NCI-H2171 treated with DMSO at 0.1 percent for 48 hours (cell line): ENCODE results near the gene ASB8.

Experiments
- DNase-seq: peaks from one replicate; lab custom pipeline; 2025; lab: John Stamatoyannopoulos, UW

Gene ASB8

GRCh38 chr12:48157018-48157888 lies at the start of gene ASB8:
Gene ASB8 (minus strand): TSS chr12:48157515. CDS start chr12:48153496, 4,019 bp downstream.
- DNase-seq, result peak; percentile 99

DNA sequence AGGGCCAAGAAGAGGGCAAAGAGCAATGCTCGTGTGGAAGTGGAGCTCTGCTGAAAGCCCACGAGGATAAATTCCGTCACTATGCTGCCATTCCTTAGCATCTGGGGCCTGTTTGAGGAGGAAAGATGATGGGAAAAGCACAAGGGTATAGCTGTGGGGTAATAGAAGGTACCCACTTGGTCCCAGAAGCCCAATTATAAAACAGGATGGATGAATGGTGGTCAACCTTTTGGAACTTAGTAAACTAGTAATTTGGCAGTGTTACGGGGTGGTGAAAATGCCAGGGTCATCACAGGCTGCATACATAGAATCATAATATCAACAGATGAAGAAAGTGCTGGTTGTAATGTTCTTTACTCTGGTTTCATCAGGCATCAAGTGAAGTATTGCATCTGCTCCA lies 45.9 kb upstream of the ASB8 start, which contains the start of gene OR10AD1:
TSS of gene OR10AD1 (minus strand) at position 101 of the 400 bp plus-strand sequence. CDS start at position 101, 0 bp downstream.
- no peak for DNase-seq

DNA sequence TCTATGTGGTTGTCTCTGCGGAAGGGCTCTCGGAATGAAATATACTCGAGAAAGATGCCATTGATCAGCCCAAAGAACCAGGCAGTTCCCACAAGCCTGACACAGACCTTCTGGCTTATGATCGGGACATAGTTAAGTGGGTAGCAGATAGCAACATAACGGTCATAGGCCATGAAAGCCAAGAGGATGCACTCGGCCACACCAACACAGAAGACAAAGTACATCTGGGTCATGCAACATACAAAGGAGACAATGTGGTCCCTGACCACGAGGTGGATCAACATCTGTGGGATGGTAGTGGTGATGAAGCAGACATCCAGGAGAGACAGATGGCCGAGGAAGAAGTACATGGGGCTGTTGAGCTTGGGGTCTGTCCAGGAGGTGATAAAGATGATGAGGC lies 45.5 kb upstream of the ASB8 start:
- DNase-seq, result no peak

DNA sequence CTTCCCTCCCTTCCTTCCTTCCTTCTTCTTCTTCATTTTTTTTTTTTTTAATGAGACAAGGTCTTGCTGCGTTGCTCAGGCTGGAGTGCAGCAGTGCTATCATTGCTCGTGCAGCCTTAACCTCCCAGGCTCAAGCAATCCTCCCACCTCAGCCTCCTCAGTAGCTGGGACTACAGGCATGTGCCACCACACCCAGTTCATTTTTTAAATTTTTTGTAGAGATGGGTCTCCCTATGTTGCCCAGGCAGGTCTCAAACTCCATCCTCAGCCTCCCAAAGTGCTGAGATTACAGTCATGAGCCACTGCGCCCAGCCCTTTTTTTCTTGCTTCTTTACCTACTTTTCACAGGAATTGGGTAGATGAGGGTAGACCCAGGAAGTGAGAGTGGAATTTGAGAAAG lies 44.2 kb upstream of the ASB8 start:
- DNase-seq, result no peak

GRCh38 chr12:48201091-48201490 lies 43.8 kb upstream of the ASB8 start:
- no peak for DNase-seq

GRCh38 chr12:48199774-48200221 lies 42.5 kb upstream of the ASB8 start:
- no peak for DNase-seq

DNA sequence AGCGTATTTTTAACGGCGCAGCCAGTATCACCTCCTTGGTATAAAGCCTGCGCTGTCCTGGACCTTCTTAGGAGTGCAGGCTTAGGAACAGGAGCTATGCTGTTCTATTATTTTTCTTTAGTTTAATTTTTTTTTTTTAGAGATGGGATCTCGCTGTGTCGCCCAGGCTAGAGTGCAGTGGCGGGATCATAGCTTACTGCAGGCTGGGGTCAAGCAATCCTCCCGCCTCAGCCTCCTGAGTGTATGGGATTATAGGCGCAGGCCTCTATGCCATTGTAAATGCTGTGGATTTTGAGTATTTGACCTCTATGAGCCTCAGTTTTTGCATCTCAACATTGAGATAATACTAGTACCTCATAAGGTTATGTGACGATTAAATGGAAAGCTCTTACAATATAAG lies 41.7 kb upstream of the ASB8 start:
- DNase-seq, result no peak

DNA sequence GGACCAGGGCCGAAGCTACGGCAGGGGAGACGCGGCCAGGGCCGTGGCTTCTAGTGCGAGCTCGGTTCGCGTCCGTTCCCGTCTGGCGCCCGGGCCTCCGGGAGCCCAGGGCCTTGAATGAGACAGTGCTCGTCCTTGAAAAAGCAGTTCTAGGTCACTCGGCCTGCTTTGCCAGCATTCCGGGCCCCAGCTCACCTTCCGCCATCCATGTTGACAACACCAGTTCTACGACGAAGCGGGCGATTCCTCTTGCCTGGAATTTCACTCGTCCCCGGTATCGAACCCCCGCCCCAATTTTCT lies 41.3 kb upstream of the ASB8 start:
- no peak for DNase-seq

DNA sequence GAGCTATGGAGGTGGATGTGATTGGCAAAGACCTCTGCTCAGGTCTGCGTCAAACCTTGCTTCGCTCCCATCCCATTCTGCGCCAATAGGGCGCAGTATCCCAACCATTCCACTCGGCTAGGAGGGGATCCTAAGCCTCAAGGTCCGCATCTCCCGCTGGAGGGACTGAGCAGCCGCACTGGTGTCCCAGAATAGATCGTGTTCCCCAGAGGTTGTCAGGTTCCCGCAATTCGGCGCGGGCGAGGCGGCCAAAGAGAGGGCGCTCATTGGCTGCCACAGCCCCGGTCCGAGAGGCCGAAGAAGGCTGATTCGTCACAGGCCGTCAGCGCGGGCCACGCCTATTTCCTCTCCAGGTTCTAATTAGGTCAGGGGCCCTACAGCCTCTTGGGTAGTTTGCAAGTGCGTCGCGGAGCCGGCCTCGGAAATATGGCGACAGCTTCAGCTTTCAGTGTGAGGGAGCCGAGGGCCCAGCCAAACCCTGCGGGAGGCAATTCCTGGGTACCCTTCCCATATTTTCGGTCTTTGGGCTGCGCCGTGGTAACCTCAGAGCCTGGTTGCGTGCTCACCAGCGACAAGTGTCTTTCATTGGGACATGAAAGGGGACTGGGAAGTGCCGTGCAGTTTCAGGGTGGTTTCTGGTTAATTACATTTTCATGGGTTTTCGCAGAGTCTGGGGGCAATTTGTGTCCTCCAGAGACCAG lies 40.8 kb upstream of the ASB8 start:
- DNase-seq, result no peak

- DNase-seq, result no peak
Measured at GRCh38 chr12:48197549-48197970, 40.2 kb upstream of the ASB8 start.

- DNase-seq, result no peak
Measured at GRCh38 chr12:48194799-48195201, 37.5 kb upstream of the ASB8 start.

GRCh38 chr12:48193623-48194022 lies 36.3 kb upstream of the ASB8 start:
- DNase-seq, result no peak

GRCh38 chr12:48192861-48193260 lies 35.5 kb upstream of the ASB8 start:
- DNase-seq, result no peak

GRCh38 chr12:48191096-48191495 lies 33.8 kb upstream of the ASB8 start:
- DNase-seq, result no peak

DNA sequence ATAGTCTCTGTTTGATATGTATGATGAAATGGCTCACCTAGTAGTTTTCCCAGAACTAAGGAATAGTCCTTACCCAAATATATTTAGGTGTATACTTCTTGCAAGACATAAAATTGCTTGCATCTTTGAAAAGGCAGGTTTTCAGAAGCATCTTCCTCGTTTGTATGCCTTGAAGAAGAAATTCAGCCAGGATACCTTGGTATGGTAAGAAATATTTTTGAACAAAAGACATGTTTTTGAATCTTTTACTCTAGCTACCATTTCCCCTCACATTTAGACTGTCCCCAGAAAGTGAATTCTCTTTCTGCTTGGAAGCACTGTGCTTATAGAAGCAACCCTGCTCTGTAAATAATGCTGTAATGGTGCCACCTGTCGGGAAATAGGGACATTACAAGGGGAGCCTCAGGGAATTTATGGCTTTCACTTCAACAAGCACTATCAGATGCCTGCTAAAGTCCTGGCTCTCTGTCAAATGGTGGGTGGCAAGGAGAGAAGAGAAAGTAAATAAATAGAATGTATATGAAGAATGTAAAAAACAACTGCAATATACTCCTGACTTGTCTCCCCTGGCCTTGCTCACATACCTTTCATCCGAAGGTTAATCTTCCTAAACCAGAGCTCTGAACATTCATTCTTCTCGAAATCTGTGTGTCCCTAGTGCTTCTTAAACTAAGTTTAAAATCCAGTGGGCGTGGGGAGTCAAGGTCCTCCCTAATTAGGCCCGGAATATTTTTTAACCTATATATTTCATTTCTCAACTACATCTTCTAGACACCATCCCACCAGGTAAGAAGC lies 32.2 kb upstream of the ASB8 start:
- peak; percentile 64 for DNase-seq

DNA sequence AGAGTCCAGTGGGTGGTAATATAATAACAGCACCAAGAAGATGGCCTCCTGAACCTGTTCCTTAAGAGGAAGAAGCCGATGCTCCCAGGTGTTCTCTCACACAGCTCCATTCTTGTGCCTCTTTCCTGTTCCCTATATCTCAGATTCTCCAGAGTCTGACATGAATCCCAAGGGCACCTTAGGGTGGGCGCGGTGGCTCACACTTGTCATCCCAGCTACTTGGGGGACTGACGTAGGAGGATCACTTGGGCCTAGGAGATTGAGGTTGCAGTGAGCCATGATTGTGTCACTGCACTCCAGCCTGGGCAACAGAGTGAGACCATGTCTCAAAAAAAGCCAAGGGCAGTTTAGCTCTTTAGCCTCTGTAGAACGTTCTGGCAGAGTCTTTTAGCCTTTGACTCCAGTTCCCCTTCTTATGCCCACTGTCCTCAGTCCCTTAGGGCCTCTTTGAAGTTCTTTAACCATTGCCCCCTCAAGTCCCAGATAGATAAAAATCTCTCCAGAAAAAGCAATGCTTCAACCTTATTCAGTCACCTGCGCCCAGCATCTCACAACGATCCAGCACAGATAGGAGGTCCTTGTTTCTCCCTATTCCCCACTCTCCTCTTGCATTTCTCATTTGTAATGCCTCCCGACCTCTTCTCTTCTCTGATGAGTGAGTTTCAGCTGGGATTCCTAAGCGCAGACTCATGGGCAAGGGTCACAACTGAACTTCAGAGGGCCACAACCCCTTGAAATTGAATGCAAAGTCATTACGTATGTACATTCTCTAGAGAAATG lies 30.8 kb upstream of the ASB8 start:
- DNase-seq, result no peak

DNA sequence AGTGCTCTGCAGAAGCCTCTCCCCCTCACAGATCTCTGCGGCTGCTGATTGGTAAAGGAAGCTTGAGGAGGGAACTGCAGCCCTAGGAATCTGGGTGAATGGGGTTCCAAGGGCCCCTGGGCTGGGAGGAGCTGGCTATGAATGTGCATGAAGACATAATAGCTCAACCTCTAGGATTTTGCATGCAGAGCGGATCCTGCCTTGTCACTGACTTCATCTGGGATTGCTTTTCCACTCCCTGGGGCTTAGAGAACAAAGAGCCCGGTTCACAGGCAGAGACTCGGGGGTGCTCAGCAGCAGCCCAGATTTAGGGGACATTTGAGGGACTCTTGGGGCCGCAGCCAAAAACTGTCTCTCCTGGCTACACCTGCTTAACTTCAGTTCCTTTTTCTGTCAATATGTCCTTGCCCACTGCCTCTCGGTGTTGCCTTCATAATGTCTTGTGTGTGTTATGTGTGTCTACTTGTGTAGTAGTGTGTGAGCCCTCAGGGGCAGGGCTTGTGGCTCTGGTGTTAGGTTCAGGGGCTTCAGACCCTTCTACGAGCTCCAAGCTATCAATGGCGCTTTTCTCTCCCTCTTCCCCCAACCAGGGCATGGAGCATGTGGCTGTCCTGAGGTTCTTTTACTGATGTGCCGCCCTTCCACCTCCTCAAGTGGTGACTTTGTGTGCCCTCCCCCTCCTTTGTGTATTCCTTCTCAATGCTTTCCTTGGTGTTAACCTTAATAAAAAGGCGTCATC lies 28.0 kb upstream of the ASB8 start:
- DNase-seq, result no peak

DNA sequence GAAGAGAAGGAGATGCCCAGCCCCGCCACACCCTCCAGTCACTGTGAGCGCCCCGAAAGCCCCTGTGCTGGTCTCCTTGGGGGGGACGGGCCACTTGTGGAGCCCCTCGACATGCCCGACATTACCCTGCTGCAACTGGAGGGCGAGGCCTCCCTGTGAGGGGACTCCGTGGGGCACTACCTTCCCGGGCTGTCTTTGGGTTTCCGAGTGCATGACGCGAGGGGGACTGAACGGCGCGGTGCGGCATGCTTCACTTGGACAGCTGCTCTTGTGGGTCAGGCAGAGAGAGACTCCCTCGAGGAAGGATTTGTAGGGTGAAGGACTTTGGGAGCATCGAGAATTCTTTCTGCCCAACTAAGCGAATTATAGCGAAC lies 27.2 kb upstream of the ASB8 start:
- DNase-seq, result no peak

GRCh38 chr12:48183876-48184548 lies 26.7 kb upstream of the ASB8 start:
- DNase-seq, result no peak

DNA sequence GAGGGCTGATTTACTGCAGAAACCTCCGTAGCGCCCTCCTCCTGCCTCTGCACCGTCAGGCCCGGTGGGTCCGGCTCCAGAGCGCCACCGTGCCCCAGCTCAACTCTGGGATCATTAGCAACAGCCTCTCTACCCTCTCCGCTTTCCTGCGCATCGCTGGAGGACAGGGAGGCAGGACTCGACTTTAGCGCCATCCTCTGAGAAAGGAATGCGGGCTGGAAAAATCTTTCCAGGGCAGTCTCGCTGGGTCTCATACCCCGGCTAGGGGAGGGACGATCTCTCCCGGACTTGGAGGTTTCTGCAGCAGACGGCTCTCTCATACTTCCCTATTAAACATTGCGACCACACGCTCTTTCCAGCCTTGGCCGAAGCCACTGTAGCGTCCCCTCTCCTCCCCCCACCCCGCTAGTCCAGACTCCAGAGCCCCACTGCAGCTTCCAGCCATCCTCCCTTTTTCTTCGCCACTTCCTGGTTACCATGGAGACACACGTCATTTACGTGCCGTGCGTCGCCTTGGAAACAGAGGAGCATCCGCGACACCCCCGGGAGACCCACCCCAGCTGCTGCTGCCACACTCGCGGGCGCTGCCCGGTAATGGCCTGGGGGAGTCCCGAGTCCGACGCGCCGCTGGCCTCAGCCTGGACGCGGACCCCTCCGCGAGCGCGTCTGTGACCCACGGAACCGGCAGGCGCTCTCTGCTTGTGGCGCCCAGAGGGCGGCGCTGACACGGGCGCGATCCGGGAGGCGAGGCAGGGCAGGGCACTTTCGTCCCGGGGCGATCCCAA lies 26.0 kb upstream of the ASB8 start, which contains the start of gene CCDC184:
TSS of gene CCDC184 (plus strand) at position 554 of the 785 bp plus-strand sequence. CDS start 479 bp downstream, outside the sequence.
- peak; percentile 83 for DNase-seq
